ENCODE results near the gene PIGP. TPM values are rescaled to one million over a fixed set of nuclear protein-coding genes. Genes with fewer than 3 reads are reported as not detected.

PIGP gene
- total and polyA plus RNA-seq, 9 donors = 13.8 to 78.7 (median 21.0) TPM

- no peaks in the 10 kb centered on the region for H3K9me3 ChIP-seq
- H3K36me3 ChIP-seq = no peaks in the 10 kb centered on the region
- H3K4me3 ChIP-seq = no peak overlapping the region
- no peak overlapping the region for H3K27ac ChIP-seq
- no peak for TF ChIP-seq CTCF (IDR thresholded peaks at IDR 0.05)
- TF ChIP-seq POLR2A (IDR thresholded peaks at IDR 0.05) = no peak
- no peak for TF ChIP-seq EP300 (IDR thresholded peaks at IDR 0.05)
- intact Hi-C loops (cut with DNase I) = no loop called here
- H3K4me1 ChIP-seq (ENCODE audit: insufficient read depth) = peaks cover 8% of the 10 kb centered on the region
- DNase-seq = no peak
- no peaks in the 10 kb centered on the region for H3K27me3 ChIP-seq
- 79 to 91% (median 83%) methylated on average over 3 of the region's 3 CpGs for WGBS, 3 donors
Observed at GRCh38 chr21:37085726-37086125, 12.9 kb upstream of the PIGP start.

GRCh38 chr21:37082856-37083528, 10.1 kb upstream of the PIGP start:
- intact Hi-C loops (cut with DNase I) = no loop called here
- TF ChIP-seq EP300 (IDR thresholded peaks at IDR 0.05) (no peak), POLR2A (IDR thresholded peaks at IDR 0.05) (no peak), CTCF (IDR thresholded peaks at IDR 0.05) (no peak)
- Histone ChIP-seq H3K36me3 (no peaks in the 10 kb centered on the region), H3K9me3 (no peaks in the 10 kb centered on the region), H3K27me3 (no peaks in the 10 kb centered on the region), H3K27ac (no peak overlapping the region), H3K4me3 (no peak overlapping the region), H3K4me1 (ENCODE audit: insufficient read depth) (peaks cover 8% of the 10 kb centered on the region)
- DNase-seq = no peak

GRCh38 chr21:37082375-37082774, 9.5 kb upstream of the PIGP start:
- Histone ChIP-seq H3K4me1 (ENCODE audit: insufficient read depth) (peaks cover 8% of the 10 kb centered on the region), H3K36me3 (no peaks in the 10 kb centered on the region), H3K27me3 (no peaks in the 10 kb centered on the region), H3K9me3 (no peaks in the 10 kb centered on the region), H3K27ac (no peak overlapping the region), H3K4me3 (no peak overlapping the region)
- TF ChIP-seq EP300 (IDR thresholded peaks at IDR 0.05) (no peak), POLR2A (IDR thresholded peaks at IDR 0.05) (no peak), CTCF (IDR thresholded peaks at IDR 0.05) (no peak)
- no peak for DNase-seq
- 35 to 59% (median 36%) methylated on average over 1 of the region's 1 CpG for WGBS, 3 donors
- intact Hi-C loops (cut with DNase I) = no loop called here

- peaks cover 6% of the 10 kb centered on the region for H3K4me1 ChIP-seq (ENCODE audit: insufficient read depth)
- no peaks in the 10 kb centered on the region for H3K27me3 ChIP-seq
- no peaks in the 10 kb centered on the region for H3K9me3 ChIP-seq
- 66 to 95% (median 78%) methylated on average over 6 of the region's 6 CpGs for WGBS, 3 donors
- no peak for DNase-seq
- no peak overlapping the region for H3K27ac ChIP-seq
- no peak overlapping the region for H3K4me3 ChIP-seq
- intact Hi-C loops (cut with DNase I) = no loop called here
- TF ChIP-seq POLR2A (IDR thresholded peaks at IDR 0.05) (no peak), CTCF (IDR thresholded peaks at IDR 0.05) (no peak), EP300 (IDR thresholded peaks at IDR 0.05) (no peak)
- no peaks in the 10 kb centered on the region for H3K36me3 ChIP-seq
Observed at GRCh38 chr21:37079211-37079824, 6.4 kb upstream of the PIGP start.

Measured in ovary (tissue), 9 donors.